ENCODE data around the gene PPP1R9B.

The PPP1R9B gene

DNA sequence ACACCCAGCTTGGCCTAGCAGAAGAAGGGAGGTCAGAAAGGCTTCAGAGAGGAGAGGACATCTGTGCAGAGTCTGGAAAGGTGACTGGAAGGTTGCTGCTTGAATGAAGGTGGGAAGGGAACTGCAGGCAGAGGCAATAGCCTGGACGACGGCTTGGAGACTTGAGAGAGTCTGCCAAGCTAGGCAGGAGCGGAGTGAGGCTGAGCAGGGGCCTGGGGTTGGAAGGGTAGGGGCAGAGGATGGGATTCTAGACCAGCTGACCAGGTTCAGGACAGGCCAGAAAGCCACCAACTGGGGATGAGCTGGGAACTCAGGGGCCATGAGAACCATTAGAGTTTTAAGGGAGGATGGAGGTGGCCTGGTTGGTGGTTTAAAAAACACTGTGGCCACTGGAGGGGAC, 15.0 kb upstream of the PPP1R9B start:
- H3K36me3 ChIP-seq, result no peaks in the 10 kb centered on the region
- no peak overlapping the region for H3K4me3 ChIP-seq (ENCODE audit: low read depth, low read length)
- H3K27me3 ChIP-seq (ENCODE audit: insufficient read depth, low read depth, severe bottlenecking), result no peaks in the 10 kb centered on the region
- no peak overlapping the region for H3K27ac ChIP-seq
- TF ChIP-seq, protein P1, sequence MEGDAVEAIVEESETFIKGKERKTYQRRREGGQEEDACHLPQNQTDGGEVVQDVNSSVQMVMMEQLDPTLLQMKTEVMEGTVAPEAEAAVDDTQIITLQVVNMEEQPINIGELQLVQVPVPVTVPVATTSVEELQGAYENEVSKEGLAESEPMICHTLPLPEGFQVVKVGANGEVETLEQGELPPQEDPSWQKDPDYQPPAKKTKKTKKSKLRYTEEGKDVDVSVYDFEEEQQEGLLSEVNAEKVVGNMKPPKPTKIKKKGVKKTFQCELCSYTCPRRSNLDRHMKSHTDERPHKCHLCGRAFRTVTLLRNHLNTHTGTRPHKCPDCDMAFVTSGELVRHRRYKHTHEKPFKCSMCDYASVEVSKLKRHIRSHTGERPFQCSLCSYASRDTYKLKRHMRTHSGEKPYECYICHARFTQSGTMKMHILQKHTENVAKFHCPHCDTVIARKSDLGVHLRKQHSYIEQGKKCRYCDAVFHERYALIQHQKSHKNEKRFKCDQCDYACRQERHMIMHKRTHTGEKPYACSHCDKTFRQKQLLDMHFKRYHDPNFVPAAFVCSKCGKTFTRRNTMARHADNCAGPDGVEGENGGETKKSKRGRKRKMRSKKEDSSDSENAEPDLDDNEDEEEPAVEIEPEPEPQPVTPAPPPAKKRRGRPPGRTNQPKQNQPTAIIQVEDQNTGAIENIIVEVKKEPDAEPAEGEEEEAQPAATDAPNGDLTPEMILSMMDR (IDR thresholded peaks at IDR 0.05; ENCODE audit: low read depth, low read length), result no peak
- DNase-seq, result no peak
- H3K9me3 ChIP-seq (ENCODE audit: severe bottlenecking), result no peaks in the 10 kb centered on the region

DNA sequence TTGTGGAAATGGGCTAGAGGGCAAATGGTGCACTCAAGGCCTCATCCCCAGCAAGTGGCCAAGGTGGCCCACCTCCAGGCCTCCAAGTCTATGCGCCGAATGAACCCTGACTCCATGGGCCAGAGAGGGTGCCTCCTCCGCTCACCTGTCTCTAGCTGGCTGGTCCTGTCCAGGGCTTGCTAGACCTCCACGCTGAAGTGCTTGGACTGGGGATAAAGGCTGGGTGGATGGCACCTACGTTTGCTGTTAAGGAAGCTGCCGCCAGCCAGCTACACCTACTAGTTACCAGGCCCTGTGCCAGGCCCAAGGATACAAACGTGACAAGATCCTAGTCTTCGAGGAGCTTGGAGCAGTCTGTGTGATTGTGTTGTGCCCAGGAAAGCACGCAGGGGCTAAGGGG, 14.6 kb upstream of the PPP1R9B start:
- DNase-seq, result no peak
- no peak overlapping the region for H3K4me3 ChIP-seq (ENCODE audit: low read depth, low read length)
- H3K27me3 ChIP-seq (ENCODE audit: insufficient read depth, low read depth, severe bottlenecking), result no peaks in the 10 kb centered on the region
- H3K9me3 ChIP-seq (ENCODE audit: severe bottlenecking), result no peaks in the 10 kb centered on the region
- no peak overlapping the region for H3K27ac ChIP-seq
- TF ChIP-seq, protein P1 (IDR thresholded peaks at IDR 0.05; ENCODE audit: low read depth, low read length), result no peak
- H3K36me3 ChIP-seq, result no peaks in the 10 kb centered on the region

DNA sequence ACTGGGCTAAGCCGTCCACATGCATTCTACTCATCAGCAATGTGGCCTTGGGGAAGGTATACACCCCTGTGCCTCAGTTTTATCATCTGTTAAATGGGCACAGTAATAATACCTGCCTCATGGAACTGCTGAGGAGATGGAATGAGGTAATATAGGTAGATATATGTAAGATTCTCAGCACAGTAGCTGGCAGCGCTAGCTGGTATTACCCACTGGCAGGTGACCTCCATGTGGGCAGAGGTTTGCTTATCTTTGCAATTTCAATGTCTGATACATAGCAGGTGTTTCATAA, 14.2 kb upstream of the PPP1R9B start:
- Histone ChIP-seq H3K27ac (no peak overlapping the region), H3K4me3 (ENCODE audit: low read depth, low read length) (no peak overlapping the region)

DNA sequence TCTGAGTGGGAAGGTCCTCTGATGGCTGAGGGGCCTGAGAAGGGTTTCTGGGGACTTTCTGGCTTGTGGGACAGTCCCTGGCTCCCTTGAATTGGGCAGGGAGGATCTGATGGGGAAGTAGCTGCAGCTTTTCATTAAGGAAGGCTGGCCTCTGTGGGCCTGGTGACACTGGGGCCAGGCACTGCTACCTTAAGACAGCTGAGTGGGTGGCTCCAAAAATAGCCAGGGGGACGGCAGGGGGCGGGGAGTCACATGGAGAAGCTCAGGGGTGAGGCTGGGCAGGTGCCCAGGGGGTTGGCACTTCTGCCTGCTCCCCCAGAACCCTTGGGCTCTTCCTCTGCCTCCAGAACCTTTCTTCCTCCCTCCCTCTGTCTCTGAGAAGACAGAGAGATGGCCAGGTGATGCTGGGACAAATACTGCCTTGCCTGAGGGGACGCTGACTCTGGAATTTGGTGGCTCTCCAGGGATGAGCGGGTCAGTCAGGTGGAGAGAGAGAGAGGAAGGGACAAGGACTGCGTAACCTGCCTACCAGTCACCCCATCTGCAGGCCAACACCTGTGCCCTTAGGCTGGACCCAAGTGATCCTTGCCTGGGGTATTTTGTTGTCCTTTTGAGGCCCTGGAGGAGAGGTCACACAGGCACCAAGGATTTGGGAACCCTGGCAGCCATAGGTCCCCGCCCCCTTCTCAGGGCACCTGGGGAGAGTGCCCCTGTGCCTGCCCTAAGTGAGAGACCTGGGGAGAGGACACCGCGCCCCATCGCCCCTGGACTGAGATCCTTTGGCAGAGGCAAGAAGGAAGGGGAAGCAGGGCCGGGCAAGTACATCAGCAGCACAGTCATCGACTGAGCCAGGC, 13.6 kb upstream of the PPP1R9B start:
- no peak for DNase-seq
- Histone ChIP-seq H3K9me3 (ENCODE audit: severe bottlenecking) (no peaks in the 10 kb centered on the region), H3K36me3 (no peaks in the 10 kb centered on the region), H3K4me3 (ENCODE audit: low read depth, low read length) (no peak overlapping the region), H3K27me3 (ENCODE audit: insufficient read depth, low read depth, severe bottlenecking) (no peaks in the 10 kb centered on the region), H3K27ac (no peak overlapping the region)
- TF ChIP-seq, protein P1 (IDR thresholded peaks at IDR 0.05; ENCODE audit: low read depth, low read length), result no peak

More for the DNA sequence above, 14.2 kb upstream of the PPP1R9B start:
- Histone ChIP-seq H3K9me3 (ENCODE audit: severe bottlenecking) (no peaks in the 10 kb centered on the region), H3K27me3 (ENCODE audit: insufficient read depth, low read depth, severe bottlenecking) (no peaks in the 10 kb centered on the region), H3K36me3 (no peaks in the 10 kb centered on the region)
- TF ChIP-seq, protein P1 (IDR thresholded peaks at IDR 0.05; ENCODE audit: low read depth, low read length), result no peak
- no peak for DNase-seq

DNA sequence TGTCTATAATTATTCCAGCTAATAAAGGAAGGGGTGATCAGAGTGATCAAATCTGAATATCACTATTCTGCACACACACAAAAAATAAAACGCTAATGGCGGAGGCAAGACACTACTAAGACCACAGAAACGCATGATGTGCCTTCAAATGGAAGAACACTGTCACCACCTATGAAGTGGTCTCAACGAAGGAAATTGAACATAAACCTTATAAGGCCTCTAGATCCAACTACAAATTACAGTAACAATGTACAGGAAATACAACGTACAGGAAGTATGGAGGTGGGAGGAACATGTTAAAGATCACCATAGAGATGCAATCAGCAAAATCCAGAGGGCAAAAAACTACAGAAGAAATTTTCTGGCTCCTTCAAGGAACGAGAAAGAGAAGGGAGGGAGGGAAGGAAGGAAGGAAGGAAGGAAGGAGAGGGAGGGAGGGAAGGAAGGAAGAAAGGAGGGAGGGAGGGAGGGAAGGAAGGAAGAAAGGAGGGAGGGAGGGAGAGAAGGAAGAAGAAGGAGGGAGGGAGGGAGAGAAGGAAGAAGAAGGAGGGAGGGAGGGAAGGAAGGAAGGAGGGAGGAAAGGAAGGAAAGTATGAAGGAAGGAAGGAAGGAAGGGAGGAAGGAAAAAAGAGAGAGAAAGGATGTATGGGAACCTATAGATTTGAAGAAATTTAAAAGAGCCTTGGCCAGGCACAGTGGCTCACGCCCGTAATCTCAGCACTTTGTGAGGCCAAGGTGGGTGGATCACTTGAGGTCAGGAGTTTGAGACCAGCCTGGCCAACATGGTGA, 12.2 kb upstream of the PPP1R9B start:
- Histone ChIP-seq H3K27ac (no peak overlapping the region), H3K4me3 (ENCODE audit: low read depth, low read length) (no peak overlapping the region), H3K9me3 (ENCODE audit: severe bottlenecking) (no peaks in the 10 kb centered on the region), H3K36me3 (no peaks in the 10 kb centered on the region), H3K27me3 (ENCODE audit: insufficient read depth, low read depth, severe bottlenecking) (no peaks in the 10 kb centered on the region)
- TF ChIP-seq, protein P1 (IDR thresholded peaks at IDR 0.05; ENCODE audit: low read depth, low read length), result no peak
- DNase-seq, result no peak

Measured in WERI-Rb-1 (cell line).